G401 (cell line): ENCODE data around the gene TGFB1I1. TPM values are rescaled to one million over a fixed set of nuclear protein-coding genes. Genes with fewer than 3 reads are reported as not detected.
"Not testable (repeated sequence)": the region's sequence is repeated elsewhere in the genome, so short reads cannot be mapped to it uniquely, and the experiment has no call there.

ENCODE experiments used
- DNase-seq: peaks from one replicate; pipeline ENCODE4 v3.0.0-alpha.2; 2015; ENCODE audit warnings: low spot score
- in situ Hi-C: cut with HindIII; loops from 2 replicates; pipeline ENCODE4 v1.10.0; 2016; ENCODE audit warnings: low sequenced_read_pairs, mixed read lengths
- total RNA-seq: library from RNA; depleted of rRNA; stranded (reverse); fragments of >200 nt; shearing (Covaris generic); gene quantifications from 2 replicates; pipeline ENCODE4 v1.2.3, GENCODE V29; 2014

Gene TGFB1I1
- total RNA-seq, 1 experiment from 2014 or later: 0.07 TPM

DNA sequence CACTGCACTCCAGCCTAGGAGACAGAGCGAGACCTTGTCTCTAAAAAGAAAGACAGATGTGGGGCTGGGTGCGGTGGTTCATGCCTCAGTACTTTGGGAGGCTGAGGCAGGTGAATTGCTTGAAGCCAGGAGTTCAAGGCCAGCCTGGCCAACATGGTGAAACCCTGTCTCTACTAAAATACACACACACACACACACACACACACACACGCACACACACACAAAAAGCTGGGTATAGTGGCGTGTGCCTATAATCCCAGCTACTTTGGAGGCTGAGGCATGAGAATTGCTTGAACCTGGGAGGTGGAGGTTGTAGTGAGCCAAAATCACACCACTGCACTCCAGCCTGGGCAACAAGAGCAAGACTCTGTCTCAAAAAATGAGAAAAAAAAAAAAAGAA is 12.1 kb downstream of the TGFB1I1 start:
- in situ Hi-C loops, DNase-seq: not testable (repeated sequence)

DNA sequence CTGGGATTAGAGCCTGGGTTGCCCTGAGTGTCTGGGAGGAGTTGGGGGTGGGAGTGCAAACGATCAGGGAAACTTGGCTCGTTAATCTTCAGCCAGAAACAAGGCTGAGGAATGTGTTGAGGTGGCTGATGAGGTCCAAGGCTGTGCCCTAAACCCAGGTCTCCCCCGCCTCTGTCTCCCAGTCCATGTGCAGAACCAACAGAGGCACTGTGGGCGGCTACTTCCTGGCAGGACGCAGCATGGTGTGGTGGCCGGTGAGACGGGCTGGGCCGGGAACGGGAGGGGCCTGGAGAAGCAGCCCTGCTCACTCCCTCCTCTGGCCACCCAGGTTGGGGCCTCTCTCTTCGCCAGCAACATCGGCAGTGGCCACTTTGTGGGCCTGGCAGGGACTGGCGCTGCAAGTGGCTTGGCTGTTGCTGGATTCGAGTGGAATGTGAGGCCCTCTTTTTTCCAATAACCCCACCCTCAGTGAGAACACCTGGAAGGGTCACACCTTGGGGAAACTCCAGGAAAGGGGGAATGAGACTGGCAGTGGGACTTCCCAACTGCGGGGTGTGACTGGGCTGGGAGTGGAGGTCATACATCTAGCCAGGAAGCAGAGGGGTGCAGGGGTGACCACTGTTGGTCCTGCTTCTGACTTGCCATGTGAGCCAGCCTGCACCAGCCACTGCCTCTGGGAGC is 12.7 kb downstream of the TGFB1I1 start:
- in situ Hi-C loops: no loop called here
- DNase-seq: no peak

- in situ Hi-C loops: no loop called here
- no peak for DNase-seq
These were observed 13.6 kb downstream of the TGFB1I1 start for GRCh38 chr16:31485571-31485970.

GRCh38 chr16:31486045-31486444 is 14.1 kb downstream of the TGFB1I1 start:
- in situ Hi-C loops: no loop called here

GRCh38 chr16:31487071-31487719 is 15.2 kb downstream of the TGFB1I1 start:
- in situ Hi-C loops: no loop called here
- no peak for DNase-seq

More at GRCh38 chr16:31486045-31486444, 14.1 kb downstream of the TGFB1I1 start:
- DNase-seq: no peak

- peak; percentile 67 for DNase-seq
These were observed 15.9 kb downstream of the TGFB1I1 start for GRCh38 chr16:31487720-31488467.

GRCh38 chr16:31488468-31489297 is 16.7 kb downstream of the TGFB1I1 start:
- DNase-seq: no peak
- in situ Hi-C loops: no loop called here

More at GRCh38 chr16:31487720-31488467, 15.9 kb downstream of the TGFB1I1 start:
- in situ Hi-C loops: no loop called here

- DNase-seq: no peak
- in situ Hi-C loops: no loop called here
These were observed 17.3 kb downstream of the TGFB1I1 start for GRCh38 chr16:31489298-31489564.

- in situ Hi-C loops: no loop called here
- DNase-seq: no peak
These were observed 17.9 kb downstream of the TGFB1I1 start for GRCh38 chr16:31489616-31490584.

GRCh38 chr16:31491778-31492418 is 19.9 kb downstream of the TGFB1I1 start:
- in situ Hi-C loops: no loop called here
- no peak for DNase-seq

DNA sequence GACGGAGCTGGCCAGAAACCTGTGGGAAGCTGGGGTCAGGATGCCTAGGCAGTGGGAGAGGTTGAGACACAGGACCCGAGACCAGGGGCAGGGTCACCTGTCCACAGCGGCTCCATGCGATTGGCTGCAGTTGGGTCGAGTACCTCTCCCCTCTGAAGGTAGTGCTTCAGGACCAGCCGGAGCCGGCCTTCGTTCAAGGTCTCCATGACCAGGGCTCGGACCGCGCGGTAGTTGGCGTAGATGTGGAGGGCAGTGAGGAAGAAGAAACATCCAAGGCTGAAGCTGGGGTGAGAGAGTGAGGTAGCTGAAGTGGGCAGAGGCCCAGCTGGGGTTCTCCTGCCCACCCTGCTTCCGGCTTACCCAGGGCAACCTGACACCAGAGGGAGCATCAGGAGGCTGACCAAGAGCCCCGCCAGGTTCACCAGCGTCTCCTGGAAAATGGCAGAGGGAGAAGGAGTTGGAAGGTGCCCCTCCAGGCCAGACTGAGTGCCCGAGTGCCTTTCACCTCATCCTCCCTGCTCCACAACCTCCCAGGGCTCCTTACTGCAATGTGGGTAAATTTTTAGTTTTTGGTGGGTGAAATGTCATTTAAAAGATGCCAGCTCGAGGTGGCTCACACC is 21.7 kb downstream of the TGFB1I1 start:
- no peak for DNase-seq
- in situ Hi-C loops: no loop called here

- no peak for DNase-seq
- in situ Hi-C loops: no loop called here
These were observed 24.7 kb downstream of the TGFB1I1 start for GRCh38 chr16:31496670-31497069.

GRCh38 chr16:31498493-31498892 is 26.5 kb downstream of the TGFB1I1 start:
- no peak for DNase-seq
- in situ Hi-C loops: no loop called here

DNA sequence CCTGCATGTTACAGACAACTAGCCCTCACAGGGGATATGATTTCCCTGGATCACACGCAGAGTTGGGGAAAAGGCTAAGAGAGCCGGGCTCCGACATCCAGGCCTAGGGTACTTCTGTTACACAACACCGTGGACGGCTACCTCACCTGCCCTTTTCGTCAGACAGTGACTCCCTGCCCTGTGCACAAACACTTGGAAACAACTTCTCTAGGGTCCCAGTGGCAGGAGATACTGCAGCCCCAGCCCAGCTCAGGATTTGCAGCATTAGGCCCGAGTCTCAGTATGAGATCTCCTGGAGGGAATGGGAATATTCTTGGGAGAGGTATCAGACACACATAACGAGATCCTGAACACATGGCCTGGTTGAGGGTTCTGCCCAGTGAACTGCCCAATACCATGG is 28.0 kb downstream of the TGFB1I1 start:
- no peak for DNase-seq
- in situ Hi-C loops: no loop called here

GRCh38 chr16:31501226-31501965 is 29.4 kb downstream of the TGFB1I1 start:
- in situ Hi-C loops: no loop called here

DNA sequence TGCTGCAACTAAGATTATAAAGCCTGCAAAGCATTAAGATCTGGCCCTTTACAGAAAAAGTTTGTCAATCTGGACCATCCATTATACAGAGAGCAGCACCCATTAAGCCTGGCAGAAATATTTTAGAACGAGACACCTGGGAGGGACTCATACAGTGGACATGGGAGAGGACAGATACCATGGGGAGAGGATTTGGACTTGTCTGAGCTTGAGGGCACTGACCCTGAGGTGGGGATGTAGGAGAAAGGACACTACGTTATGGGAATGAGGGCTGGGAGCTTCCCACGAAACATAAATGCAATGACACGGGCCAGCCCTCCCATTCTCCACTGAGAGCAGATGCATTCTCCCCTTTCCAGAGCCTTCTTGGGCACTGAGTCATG is 30.0 kb downstream of the TGFB1I1 start:
- DNase-seq: no peak
- in situ Hi-C loops: no loop called here

More at GRCh38 chr16:31501226-31501965, 29.4 kb downstream of the TGFB1I1 start:
- no peak for DNase-seq

- no peak for DNase-seq
- in situ Hi-C loops: no loop called here
These were observed 31.0 kb downstream of the TGFB1I1 start for GRCh38 chr16:31502981-31503380.
